HCEC 1CT (cell line): ENCODE data around the gene GIPR.
A peak's percentile ranks its signal among the peaks of the same experiment; 100 is the strongest.
"Not testable (repeated sequence)": the region's sequence is repeated elsewhere in the genome, so short reads cannot be mapped to it uniquely, and the experiment has no call there.

ENCODE experiments used
- DNase-seq: peaks from one replicate; pipeline ENCODE4 v3.0.0-alpha.2; 2017

The GIPR gene

DNA sequence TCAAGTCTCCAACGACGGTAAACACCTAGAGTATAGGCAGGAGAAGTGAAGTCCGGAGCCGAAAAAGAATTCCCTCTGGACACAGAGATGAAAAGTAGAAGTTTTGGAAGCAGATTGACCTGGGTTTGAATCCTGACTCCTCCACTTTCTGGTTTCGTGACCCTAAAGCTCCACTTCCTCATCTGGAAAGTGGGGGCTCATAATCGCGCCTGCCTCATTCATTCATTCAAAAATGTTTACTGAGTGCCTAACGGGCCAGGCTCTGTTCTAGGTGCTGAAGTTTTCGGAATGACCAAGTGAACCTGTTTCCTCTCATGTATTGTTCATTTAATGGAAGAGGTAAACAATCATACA lies 21.7 kb upstream of the GIPR start:
- no peak for DNase-seq

DNA sequence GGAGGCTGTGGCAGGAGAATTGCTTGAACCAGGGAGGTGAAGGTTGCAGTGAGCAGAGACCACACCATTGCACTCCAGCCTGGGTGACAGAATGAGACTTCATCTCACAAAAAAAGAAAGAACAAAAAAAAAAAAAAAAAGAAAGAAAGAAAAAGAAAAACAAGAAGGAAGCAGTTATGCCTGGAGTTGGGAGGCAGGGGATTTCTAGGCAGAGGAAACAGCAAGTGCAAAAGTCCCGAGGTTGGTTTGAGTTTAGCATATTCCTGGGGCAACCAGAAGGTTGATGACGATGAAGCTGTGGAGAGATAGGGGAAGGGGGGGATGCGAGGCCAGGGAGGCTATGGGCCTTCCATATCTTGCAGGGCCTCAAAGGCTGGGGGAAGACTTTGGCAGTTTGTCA lies 17.3 kb upstream of the GIPR start:
- DNase-seq: no peak

- no peak for DNase-seq
These were observed 14.4 kb upstream of the GIPR start for GRCh38 chr19:45653634-45654033.

- DNase-seq: no peak
These were observed 12.9 kb upstream of the GIPR start for GRCh38 chr19:45655073-45655472.

- no peak for DNase-seq
These were observed 10.4 kb upstream of the GIPR start for GRCh38 chr19:45657520-45658167.

DNA sequence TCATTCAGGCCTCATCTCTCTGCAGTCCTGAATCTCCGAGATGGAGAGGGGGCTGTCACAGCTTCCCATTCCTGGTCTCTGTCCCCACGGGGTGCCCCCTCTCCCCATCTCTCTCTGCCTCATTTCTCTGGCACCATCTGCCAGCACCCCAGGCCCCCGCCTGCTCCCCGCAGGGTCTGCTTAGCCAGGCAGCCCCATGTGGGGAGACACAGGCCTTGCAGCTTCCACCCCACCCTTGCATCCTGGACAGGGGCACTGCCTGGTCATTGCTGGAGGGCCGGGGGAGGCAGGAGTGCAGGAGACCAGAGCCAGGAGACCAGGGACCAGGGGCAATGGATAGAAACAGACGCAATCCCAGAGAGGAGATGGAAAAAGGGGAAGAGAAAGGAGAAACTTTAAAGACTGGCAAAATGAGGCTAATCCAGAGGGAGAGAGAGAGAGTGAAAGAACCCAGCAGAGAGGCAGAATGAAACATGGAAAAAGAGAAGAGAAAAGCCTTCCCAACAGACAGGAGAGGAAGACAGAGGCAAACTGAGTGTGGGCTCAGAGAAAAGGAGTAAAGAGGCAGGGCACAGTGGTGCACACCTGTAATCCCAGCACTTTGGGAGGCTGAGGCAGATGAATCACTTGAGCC lies 8.8 kb upstream of the GIPR start:
- DNase-seq: no peak

GRCh38 chr19:45660636-45661035 lies 7.4 kb upstream of the GIPR start:
- no peak for DNase-seq

DNA sequence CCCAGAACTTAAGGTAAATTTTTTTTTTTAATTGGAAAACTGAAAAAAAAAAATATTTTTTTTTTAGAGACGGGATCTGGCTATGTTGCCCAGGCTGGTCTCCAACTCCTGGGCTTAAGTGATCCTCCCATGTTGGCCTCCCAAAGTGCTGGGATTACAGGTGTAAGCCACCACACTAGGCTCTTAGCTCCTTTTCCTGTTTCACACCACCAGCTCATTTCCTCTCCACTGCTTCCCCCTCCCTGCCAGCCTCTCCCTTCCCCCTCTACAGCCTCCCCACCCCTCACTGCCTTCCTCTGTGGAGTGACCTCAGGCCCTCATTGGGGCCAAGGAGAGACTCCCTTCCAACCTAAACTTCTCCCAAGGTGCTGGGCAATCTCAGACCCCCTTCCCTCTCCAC lies 4.2 kb upstream of the GIPR start:
- no peak for DNase-seq

- DNase-seq: no peak
These were observed 3.4 kb upstream of the GIPR start for GRCh38 chr19:45664575-45664974.

DNA sequence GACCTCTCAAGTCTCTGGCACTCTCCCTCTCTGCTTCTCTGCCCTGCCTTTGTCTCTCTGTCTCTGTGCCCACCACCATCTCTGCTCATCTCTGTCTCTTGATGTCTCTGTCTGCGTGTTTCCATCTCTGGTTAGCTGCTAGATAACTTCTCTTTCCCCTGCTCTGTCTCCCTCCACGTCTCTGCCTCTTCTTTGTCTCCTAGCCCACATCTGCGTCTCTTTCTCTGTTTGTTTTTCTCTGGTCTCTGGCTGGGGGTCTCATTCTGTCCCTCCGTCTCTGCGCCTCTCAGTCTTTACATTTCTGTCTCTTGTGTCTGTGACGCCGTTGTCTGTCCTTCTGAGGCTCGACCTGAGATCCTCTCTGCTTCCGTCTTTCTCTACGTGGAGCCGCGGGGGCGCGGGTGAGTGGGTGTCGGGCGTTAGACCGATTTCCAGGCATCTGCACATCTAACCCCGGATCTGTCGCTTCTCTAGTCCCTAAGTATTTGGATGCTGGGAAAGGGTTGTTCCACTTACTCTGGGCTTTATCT lies 386 bp downstream of the GIPR start:
- no peak for DNase-seq

GRCh38 chr19:45670670-45671453 lies 2.8 kb downstream of the GIPR start:
- peak; percentile 45 for DNase-seq

DNA sequence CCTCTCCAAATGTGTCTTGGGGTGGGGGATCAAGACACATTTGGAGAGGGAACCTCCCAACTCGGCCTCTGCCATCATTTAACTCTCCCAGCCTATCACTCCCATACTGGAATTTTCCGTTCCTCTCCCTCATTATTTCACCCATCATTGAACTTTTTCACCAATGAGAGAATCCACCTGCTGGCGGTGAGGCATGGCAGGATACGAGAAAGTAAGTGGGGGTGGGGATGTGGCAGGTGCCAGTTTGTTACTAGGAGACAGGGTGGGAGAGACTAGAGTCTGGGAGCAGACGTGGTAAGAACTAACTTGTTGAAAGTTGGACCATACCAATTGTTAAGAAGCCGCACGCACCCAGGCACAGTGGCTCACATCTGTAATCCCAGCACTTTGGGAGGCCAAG lies 6.9 kb downstream of the GIPR start:
- DNase-seq: no peak

GRCh38 chr19:45676851-45677263 lies 8.8 kb downstream of the GIPR start:
- DNase-seq: no peak

- DNase-seq: peak; percentile 53
These were observed 9.6 kb downstream of the GIPR start for GRCh38 chr19:45677351-45678230.

- peak; percentile 76 for DNase-seq
These were observed 13.5 kb downstream of the GIPR start for GRCh38 chr19:45681391-45682015.

- DNase-seq: no peak
These were observed 14.1 kb downstream of the GIPR start for GRCh38 chr19:45682117-45682516.

GRCh38 chr19:45682908-45683307 lies 14.9 kb downstream of the GIPR start:
- no peak for DNase-seq

DNA sequence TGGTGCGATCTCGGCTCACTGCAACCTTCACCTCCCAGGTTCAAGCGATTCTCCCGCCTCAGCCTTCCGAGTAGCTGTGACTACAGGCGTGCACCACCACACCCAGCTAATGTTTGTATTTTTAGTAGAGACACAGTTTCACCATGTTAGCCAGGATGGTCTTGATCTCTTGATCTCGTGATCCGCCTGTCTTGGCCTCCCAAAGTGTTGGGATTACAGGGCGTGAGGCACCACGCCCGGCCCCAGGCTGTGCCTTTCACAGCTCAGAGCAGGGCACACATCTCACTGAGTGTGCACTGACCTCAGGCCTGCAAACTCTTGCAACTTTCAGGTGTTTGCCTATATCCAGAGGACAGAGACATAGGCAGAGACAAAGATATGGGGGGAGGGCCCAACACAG lies 17.0 kb downstream of the GIPR start:
- not testable (repeated sequence) for DNase-seq

DNA sequence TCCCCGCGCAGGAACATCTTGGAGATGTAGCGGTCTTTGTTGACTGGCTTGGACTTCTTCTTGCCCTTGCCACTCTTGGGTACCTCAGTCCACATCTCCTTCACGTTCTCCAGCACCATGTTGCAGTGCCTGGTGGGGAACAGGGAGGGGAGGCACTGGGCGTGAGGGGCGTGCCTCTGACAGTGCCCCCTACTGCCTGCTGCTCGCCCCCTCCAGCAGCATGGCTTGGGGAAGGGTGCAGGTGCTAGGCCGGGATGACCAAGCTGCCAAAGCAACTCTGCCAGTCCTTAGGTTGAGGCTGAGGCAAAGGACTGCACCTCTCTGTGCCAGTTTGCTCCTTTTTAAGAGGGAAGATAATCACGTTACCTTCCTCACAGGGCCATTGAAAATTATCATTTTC lies 19.6 kb downstream of the GIPR start:
- DNase-seq: no peak

GRCh38 chr19:45691516-45692186 lies 23.6 kb downstream of the GIPR start, which contains the start of gene SNRPD2:
TSS of gene SNRPD2 (minus strand) at chr19:45691953. CDS start at chr19:45691888, 65 bp downstream.
- peak; percentile 91 for DNase-seq

DNA sequence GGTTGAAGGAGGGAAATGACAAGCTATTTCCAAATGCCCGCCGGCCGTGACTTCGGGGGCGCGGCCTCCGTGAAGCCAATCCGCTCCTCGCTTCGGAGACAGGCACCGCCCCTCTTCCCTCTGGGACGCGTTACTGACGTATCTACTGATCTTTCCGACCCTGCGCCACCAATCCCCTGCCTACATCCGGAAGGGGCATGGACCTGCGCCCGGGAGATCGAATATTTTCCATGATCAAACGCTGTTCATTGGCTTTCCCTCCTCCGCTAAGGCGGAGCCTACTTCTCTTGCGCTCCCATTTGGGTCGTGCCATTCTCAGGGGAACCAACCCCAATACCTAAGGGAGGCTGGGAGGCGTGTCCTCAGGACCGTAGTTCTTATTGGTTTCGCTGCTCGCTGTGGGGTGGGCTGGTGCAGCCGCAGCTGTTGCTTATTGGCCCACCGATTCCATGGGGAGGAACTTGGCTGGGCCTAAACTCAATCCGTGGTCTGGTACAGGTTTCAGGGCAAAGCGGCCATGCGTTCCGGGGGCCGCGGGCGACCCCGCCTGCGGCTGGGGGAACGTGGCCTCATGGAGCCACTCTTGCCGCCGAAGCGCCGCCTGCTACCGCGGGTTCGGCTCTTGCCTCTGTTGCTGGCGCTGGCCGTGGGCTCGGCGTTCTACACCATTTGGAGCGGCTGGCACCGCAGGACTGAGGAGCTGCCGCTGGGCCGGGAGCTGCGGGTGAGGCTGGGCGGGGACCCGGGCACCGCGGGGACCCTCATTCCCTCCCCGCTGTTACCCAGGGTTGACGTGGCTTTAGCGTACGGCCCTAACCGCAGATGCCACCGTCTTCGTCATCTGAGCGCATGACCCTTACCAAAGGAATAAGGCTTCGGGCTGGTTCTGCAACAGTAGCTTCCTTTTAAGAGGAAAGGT lies 24.4 kb downstream of the GIPR start, which contains the start of gene QPCTL:
Gene QPCTL (plus strand): TSS at position 480 of the 919 bp plus-strand sequence. CDS start 38 bp downstream, at position 518.
- DNase-seq: peak; percentile 100
